ENCODE measurements around the gene CLEC3A. TPM values are rescaled to one million over a fixed set of nuclear protein-coding genes. Genes with fewer than 3 reads are reported as not detected.

The CLEC3A gene, protein sequence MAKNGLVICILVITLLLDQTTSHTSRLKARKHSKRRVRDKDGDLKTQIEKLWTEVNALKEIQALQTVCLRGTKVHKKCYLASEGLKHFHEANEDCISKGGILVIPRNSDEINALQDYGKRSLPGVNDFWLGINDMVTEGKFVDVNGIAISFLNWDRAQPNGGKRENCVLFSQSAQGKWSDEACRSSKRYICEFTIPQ
- polyA plus RNA-seq (2012; ENCODE audit: insufficient read length, low read depth), result not detected

DNA sequence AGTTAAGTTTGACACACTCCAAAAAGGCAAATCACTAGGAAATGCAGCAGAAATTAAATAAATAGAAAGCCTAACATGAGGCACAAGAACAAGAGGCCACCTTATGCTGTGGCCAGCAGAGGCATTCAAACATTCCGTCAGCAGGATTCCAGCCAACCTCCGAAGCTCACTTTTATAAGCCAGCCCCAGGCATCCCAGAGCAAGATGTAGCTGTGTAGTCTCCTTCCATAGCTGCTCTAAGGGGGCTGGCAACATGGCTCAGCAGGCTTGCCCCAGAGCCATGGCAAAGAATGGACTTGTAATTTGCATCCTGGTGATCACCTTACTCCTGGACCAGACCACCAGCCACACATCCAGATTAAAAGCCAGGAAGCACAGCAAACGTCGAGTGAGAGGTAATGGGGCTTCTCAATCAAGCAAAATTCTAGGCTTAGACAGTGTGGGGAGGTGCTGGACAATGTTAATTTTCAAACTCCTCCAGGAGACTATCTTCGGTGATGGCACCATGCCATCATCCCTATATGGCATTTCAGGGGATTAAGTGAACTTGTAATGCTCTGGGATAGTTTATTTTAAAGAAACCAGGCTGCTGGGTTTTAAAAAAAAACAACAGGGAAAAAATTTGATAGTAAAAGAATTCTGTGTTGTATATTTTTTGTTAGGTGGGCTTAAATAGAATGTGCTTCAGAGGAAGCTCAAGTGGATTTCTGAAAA lies at the start of gene CLEC3A:
TSS of gene CLEC3A (plus strand) at position 202 of the 714 bp plus-strand sequence. CDS start at position 281, 79 bp downstream.
- TF ChIP-seq SIN3A (IDR thresholded peaks at IDR 0.05; ENCODE audit: borderline replicate concordance, insufficient read depth, low read length), result no peak
- TF ChIP-seq, protein P1, sequence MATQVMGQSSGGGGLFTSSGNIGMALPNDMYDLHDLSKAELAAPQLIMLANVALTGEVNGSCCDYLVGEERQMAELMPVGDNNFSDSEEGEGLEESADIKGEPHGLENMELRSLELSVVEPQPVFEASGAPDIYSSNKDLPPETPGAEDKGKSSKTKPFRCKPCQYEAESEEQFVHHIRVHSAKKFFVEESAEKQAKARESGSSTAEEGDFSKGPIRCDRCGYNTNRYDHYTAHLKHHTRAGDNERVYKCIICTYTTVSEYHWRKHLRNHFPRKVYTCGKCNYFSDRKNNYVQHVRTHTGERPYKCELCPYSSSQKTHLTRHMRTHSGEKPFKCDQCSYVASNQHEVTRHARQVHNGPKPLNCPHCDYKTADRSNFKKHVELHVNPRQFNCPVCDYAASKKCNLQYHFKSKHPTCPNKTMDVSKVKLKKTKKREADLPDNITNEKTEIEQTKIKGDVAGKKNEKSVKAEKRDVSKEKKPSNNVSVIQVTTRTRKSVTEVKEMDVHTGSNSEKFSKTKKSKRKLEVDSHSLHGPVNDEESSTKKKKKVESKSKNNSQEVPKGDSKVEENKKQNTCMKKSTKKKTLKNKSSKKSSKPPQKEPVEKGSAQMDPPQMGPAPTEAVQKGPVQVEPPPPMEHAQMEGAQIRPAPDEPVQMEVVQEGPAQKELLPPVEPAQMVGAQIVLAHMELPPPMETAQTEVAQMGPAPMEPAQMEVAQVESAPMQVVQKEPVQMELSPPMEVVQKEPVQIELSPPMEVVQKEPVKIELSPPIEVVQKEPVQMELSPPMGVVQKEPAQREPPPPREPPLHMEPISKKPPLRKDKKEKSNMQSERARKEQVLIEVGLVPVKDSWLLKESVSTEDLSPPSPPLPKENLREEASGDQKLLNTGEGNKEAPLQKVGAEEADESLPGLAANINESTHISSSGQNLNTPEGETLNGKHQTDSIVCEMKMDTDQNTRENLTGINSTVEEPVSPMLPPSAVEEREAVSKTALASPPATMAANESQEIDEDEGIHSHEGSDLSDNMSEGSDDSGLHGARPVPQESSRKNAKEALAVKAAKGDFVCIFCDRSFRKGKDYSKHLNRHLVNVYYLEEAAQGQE (IDR thresholded peaks at IDR 0.05; ENCODE audit: insufficient read depth in 1 of 2, low read depth in 2 of 2, low read length in 2 of 2), result no peak
- no peak for TF ChIP-seq POLR2AphosphoS5 (IDR thresholded peaks at IDR 0.05; ENCODE audit: low read depth, low read length)
- TF ChIP-seq TAF1 (IDR thresholded peaks at IDR 0.05; ENCODE audit: borderline replicate concordance, insufficient read depth, low read length), result no peak
- TF ChIP-seq FOXP2 (optimal IDR thresholded peaks at IDR 0.05; ENCODE audit: borderline replicate concordance, extremely low read depth, extremely low read length, insufficient read depth), result no peak

DNA sequence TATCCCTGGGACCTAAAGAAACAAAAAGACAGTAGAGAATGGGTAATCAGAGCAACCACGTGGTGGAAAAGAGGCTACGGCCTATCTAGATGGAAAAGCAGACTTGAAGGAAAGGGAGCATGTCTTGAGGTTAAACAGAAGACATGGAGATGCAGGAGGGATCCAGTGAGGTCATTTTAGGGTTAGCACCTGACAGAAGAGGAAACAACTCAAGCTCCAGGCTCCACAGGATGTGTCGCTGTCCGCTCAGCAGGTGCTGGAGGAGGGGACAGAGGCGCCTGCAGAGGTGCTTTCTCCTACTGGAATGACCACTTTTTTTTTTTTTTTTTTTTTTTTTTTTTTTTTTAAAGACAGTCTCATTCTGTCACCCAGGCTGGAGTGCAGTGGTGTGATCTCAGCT lies 47.5 kb upstream of the CLEC3A start:
- no peak for TF ChIP-seq POLR2AphosphoS5 (IDR thresholded peaks at IDR 0.05; ENCODE audit: low read depth, low read length)
- TF ChIP-seq TAF1 (IDR thresholded peaks at IDR 0.05; ENCODE audit: borderline replicate concordance, insufficient read depth, low read length), result no peak
- TF ChIP-seq, protein P1 (IDR thresholded peaks at IDR 0.05; ENCODE audit: insufficient read depth in 1 of 2, low read depth in 2 of 2, low read length in 2 of 2), result peak; percentile 70 to 90
- no peak for TF ChIP-seq FOXP2 (optimal IDR thresholded peaks at IDR 0.05; ENCODE audit: borderline replicate concordance, extremely low read depth, extremely low read length, insufficient read depth)
- TF ChIP-seq SIN3A (IDR thresholded peaks at IDR 0.05; ENCODE audit: borderline replicate concordance, insufficient read depth, low read length), result no peak

DNA sequence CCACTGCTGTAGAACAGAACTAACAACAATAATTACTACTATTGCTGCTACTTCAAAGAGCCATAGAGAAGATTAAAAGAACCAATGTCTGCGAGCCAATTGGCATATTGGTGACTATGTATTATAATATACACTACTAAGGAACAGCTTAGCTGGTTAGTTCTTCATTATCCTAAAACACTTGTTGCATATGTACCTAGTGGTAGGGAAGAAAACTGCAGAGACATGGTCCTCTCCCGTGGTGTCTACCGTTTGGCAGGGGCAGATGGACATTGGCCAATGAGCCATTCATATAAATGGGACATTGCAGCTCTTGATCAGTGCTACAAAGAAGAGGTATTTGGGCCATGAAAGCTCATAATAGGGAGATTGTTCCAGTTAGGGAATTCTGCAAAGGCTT lies 46.4 kb upstream of the CLEC3A start:
- TF ChIP-seq SIN3A (IDR thresholded peaks at IDR 0.05; ENCODE audit: borderline replicate concordance, insufficient read depth, low read length), result no peak
- TF ChIP-seq TAF1 (IDR thresholded peaks at IDR 0.05; ENCODE audit: borderline replicate concordance, insufficient read depth, low read length), result no peak
- TF ChIP-seq, protein P1 (IDR thresholded peaks at IDR 0.05; ENCODE audit: insufficient read depth in 1 of 2, low read depth in 2 of 2, low read length in 2 of 2), result no peak
- TF ChIP-seq POLR2AphosphoS5 (IDR thresholded peaks at IDR 0.05; ENCODE audit: low read depth, low read length), result no peak
- no peak for TF ChIP-seq FOXP2 (optimal IDR thresholded peaks at IDR 0.05; ENCODE audit: borderline replicate concordance, extremely low read depth, extremely low read length, insufficient read depth)

DNA sequence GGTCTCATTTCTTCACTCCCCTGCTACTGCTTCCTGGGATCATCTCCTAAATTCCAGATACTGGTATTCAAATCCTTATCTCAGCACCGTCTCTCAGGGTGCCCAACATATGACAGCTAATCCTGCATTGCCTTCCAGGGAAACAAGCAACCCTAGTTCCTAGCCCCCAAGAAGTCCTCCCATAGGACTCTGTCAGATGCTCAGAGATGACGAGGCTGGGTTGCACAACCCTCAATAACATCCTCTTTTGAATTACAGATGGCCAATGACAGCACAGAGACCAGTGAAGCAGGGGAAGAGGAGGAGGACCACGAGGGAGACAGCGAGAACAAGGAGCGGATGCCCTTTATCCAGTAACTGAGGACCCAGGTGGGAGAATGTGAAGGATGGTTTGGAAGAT lies 45.0 kb upstream of the CLEC3A start:
- TF ChIP-seq POLR2AphosphoS5 (IDR thresholded peaks at IDR 0.05; ENCODE audit: low read depth, low read length) (no peak), SIN3A (IDR thresholded peaks at IDR 0.05; ENCODE audit: borderline replicate concordance, insufficient read depth, low read length) (no peak)
- TF ChIP-seq, protein P1 (IDR thresholded peaks at IDR 0.05; ENCODE audit: insufficient read depth in 1 of 2, low read depth in 2 of 2, low read length in 2 of 2), result no peak
